HG03060 (cell line): ENCODE results near the gene RIBC1.
"Not testable (repeated sequence)": the region's sequence is repeated elsewhere in the genome, so short reads cannot be mapped to it uniquely, and the experiment has no call there.

ENCODE experiments used
- ATAC-seq: cut with Tn5 transposase; IDR thresholded peaks from one replicate; pipeline ENCODE4 v1.9.1; 2021; ENCODE audit warnings: low read depth, moderate number of reproducible peaks; ENCODE audit not compliant: unreplicated experiment

RIBC1 gene

DNA sequence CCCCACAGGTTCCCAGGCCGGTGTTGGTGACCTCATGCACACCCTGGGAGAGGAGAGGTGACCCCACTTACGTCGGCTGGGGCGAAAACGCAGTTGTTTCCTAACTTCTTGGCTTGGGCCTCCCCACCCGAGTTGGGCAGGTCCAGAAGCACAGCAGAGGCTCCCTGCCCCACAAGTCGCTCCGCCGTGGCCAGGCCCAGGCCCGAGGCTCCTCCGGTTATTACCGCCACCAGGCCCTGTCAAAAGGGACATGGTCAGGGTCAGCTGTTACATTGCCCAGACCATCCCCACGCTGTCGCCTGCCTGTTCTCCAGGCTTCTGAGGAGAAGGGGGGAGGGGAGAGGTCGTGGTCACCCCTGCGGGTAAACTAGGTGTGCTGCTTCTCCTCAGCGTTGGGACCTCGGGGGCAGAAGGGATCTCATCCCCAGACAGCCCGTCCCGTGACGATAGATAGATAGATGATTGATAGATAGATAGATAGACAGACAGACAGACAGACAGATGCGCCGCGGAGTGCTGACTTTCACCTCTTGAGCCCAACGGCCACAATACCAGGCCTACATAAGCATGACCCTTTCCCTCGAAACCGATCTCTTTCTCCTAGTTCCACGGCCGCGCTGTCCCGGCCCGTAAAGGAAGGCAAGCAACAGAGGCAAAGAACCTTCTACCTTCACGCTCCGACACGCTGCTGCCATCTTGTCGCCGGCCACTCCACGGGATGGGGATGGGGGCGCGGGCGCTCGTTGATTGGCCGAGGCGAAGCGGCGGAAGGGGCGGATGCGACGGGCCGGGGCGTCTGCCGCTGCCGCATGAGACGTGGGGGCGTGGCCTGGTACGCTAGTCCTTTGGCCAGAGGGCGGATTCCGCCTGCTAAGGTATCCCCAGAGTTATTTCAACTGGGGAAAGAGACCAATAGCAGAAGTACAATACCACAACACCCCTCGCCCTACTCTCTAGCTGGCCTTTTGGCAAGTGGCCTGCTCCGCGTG is 11.3 kb downstream of the RIBC1 start, which contains the start of gene HSD17B10:
HSD17B10 (minus strand) TSS at position 720 of the 989 bp plus-strand sequence; CDS start at position 695, 25 bp downstream.
- ATAC-seq: peak; percentile 68

DNA sequence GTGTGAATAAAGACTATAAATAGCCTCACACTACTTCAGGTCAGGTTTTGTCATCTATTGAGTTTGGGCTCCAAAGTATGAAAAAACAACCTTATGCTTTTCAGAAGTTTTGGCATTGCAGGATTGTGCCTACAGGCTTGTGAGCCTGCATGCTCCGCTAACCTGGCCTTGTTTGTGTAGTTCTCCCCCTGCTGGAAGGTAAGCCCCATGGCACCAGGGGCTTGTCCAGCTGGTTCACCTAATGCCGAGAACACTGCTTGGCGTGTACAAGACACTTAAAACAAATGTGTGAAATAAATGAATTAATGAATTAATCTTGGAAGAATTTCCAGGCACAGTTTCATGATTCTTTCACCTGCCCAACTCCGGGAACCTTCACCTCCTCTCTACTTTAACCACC is 13.3 kb downstream of the RIBC1 start:
- no peak for ATAC-seq

DNA sequence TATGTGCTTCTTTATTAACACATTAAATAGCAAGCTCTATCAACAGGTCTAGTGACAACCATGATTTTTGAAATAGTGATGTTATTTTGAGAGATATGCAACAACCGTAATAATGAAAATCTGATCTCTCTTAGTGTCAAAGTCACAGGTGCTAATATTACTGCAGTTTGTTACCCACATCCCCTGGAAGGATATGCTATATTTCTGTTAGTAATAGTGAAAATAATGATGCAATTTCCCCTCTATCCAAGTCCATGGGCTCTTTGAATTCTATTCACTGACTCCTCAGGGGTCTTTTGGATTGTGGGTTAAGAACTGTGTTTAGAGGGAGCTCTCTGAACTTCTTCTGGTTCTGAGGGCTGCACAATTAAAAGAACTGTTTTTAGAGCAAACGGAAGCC is 14.5 kb downstream of the RIBC1 start:
- ATAC-seq: no peak

DNA sequence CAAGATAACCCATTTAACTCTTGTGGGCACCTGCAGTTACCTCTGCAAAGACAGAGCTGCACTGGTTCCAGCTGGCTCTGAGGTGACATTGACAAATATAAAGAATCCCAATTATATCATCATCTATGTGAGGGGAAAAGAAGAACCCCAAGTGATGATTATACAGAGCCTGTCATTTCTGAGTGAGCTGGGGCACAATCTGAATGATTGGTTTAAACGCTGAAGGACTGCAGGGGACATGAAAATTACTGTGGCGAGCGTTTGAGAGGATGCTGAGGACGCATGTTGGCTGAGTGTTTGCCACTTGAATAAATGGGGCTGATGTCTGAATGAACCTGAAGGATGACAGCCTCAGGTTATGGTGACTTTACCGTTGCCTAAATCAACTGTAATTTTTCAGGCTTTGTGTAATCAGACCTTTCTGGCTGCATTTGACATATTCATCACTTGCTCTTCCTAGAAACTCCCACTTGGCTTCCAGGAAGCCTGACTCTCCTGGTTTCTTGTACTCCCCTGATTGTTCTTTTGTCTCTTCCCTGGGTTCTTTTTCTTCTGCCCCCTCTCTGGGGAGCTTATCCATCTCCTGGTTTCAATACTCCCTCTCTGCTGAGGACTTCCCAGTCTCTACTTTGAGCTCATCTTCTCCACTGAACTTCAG is 15.6 kb downstream of the RIBC1 start:
- no peak for ATAC-seq

DNA sequence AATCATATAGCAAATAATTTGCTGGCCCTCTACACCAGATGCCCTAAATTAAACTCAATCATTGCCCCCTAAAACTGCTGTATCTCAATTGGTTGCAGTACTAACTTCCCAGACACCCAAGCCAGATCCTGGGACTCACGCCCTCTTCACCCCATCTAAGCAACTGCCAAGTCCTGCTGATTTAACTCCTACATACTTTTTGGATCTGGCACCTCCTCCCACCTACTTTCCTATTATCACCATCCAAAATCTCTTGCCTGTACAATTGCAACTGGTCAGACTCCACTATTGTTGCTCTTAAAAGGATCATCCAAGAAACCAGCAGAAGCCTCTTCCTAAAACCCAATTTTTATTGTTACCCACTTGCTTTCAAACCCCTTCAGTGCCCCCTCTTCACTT is 16.2 kb downstream of the RIBC1 start:
- no peak for ATAC-seq

DNA sequence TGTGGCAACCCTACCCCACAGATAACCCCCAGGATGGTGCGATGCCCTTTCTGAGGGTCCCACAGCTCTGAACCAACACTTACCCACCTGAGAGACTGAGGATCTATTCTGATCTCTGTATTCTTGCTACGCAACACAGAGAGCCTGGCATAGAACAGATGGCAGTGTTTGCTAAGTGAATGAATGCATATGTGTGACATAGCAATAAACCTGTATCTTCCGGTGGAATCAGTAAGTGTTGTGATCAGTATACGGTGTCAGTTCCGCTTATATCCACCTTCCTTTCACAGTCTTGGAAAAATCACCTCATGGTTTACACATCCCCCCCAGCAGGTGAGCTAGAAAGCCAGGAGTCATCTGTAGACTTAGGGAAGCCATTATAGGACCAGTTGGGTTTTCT is 17.4 kb downstream of the RIBC1 start:
- no peak for ATAC-seq

DNA sequence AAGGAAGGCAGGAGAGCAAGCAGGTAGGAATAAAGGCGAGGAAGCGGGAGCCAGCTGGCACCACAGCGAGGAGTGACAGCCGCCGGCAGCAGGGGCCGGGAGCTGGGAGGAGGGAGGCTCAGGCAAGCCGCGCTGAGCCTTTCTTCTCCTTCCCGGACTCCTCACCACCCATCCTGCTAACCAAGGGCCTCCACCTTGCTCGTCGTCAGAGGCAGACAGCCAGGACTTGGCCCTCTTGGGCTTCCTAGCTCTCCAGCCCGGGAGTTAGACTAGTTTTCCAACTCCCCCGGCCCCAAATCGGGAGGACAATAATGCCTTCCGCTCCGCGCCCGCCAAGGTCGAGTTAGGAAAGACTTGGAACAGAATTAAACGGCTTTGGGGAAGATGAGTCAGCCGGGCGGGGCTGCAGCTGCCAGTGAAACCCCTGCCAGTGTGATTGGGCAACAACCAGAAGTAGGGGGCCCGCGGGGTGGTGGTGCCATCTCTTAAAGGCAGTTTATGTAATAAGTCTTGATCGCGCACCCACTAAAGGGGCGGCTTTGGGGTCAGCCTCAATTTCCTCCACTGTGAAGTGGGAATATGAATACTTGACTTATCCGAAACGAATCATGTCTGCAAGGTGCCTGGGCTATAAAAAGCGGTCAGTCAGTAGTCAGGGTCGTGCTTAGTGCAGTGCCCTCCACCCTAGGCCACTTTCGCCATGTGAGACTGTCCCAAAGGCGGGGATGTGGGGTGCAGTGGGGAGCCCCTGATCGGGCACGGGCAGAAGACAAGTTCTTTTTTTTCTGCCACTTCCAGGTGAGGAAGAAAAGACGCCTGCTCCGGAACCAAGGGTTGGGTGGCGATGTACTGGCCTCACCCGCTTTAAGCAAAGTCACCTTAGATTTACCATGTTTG is 18.2 kb downstream of the RIBC1 start:
- ATAC-seq: no peak

DNA sequence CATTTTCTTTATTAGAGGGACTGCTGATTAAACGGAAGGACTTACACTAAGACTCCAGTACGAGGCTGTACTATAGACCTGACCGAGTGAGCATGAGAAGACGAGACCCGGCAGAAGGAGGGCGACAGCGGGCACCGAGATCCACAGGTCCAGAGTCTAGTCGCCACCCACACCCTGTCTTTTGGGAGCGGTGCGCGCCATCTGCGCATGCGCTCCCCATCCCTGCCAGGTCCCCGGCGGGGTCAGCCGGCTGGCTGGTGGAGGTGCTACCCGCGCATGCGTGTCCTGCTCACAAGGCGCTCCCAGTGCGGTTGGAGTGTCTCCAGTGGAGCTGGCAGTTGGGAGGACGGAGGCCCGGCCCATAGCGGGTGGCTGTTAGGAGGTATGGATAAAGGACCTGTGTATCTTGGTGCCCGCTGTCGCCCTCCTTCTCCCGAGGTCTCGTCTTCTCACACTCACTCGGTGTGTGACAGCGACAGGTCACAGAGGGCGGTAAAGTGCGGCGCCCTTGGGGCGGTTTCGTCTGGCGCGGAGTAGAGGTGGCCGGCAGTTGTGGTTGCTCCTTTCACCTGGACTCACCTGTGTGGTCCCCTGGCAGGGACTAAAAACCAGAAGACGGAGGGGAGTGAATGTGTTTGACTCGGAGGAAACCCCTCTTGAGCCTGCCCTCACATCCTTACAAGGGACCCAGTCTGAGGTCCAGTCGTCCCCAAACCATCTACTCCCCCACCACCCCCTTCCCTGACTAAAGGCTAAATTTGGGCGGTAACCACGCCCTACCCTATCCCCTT is 19.1 kb downstream of the RIBC1 start:
- ATAC-seq: peak; percentile 33

DNA sequence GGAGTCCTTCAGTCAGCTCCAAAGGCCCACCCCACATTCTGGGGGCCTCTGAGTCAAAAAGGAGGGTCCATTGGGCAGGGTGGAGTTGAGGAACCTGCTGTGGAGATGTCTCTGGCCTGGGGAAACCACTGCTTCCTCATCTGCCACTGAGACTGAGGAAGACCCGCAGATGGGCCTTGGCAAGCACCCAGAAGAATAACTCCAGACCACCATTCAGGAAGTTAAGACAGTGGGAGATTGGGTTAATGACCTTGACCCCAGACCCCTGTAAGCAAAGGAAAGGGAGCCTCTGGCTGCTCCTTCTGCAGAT is 19.6 kb downstream of the RIBC1 start:
- no peak for ATAC-seq

DNA sequence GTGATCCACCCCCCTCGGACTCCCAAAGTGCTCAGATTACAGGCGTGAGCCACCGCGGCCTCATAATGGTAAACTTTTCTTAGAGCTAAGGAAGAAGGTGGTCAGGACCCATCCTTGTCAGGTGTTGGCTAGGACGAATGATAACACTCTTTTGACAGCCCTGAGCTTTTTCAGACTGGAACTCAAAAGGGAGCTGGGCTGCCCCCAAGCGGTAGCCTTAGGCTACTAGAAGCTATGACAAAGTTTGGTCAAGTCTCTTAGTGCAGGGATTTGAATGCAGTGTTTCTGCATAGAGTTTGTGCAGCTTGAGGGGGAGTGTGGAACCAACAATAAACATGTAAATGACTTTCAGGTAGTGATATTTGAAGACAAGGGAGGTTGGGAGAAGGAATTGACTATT is 23.3 kb downstream of the RIBC1 start:
- ATAC-seq: no peak

DNA sequence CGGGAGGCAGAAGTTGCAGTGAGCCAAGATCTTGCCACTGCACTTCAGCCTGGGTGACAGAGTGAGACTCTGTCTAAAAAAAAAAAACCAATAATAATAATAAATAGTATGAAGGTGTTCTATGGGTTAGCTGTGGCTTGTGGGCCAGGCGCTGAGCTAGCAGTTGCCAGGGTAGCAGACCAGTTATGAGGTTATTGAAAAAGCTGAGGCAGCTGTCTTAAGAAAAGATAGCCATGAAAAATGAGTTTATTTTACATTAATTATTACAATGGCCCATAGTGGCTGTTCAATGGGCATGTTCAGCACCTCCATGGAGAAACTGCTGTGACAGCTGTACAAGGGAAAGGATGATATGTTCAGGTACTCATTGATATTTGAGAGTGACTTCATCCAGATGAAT is 24.8 kb downstream of the RIBC1 start:
- no peak for ATAC-seq

DNA sequence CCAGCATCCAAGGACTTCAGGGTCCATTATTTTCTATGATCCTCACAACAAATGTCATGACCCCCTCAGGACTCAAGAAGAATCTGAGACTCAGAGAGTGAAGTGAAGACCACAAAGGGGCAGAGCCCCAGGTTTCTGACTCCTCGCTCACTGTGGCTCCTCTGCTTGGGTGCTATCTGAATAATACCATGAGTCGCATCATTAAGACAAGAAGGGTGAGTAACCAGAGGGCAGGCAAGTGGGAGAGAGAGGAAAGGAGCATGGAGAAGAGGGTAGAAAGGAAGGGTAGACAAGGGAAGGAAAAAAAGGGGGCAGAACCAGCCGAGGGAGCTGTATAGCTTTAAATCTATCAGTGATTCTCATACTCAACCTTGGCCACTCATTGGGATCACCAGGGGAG is 27.0 kb downstream of the RIBC1 start:
- no peak for ATAC-seq

DNA sequence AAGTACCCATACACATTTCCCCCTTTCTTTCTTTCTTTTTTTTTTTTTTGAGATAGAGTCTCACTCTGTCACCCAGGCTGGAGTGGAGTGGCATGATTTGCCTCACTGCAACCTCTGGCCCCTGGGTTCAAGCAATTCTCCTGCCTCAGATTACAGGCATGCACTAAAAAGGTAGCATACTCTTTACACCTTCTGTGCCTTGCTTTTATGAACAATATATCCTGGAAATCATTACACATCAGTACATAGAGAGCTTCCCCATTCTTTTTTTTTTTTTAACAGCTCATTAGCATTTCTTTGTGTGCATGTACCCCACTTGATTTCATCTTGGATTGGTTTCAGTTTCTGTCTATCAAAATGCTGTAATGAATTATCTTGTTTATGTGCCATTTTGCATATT is 30.1 kb downstream of the RIBC1 start:
- no peak for ATAC-seq

DNA sequence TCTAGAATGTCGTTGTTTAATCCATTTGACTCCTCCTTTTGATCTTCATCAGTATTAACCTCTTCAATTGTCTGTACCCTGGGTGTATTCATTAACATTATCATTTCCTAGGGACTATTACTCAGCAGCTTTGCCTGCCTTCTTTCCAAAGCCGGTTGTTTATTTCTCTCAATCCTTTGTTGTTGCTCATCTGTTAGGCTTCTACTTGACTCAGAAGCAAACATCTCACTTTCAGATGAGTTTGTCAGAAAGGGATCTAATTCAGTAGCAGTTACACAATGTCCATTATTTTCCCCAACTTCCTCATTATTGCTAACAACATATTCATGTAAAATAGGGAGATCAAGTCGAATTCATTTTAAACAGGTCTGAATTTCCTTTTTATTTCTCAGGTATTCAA is 33.6 kb downstream of the RIBC1 start:
- ATAC-seq: no peak

DNA sequence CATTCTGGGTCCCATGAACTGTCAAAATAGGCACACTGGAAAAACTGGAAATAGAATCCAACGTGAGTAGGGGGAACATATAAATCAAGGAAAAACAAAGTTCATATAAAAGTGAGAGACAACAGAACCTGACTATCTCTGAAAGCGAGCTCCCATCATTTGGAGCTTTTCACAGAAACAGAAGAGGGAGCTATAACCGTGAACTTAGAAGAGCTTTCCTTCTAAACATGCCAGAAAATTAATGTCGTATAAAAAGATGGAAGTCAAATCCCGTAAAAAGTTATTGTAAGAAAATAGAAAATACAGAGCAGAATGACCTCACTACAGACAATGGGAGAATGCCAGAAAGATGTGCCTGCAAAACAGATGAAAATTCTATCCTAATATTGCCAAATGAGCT is 35.4 kb downstream of the RIBC1 start:
- no peak for ATAC-seq

DNA sequence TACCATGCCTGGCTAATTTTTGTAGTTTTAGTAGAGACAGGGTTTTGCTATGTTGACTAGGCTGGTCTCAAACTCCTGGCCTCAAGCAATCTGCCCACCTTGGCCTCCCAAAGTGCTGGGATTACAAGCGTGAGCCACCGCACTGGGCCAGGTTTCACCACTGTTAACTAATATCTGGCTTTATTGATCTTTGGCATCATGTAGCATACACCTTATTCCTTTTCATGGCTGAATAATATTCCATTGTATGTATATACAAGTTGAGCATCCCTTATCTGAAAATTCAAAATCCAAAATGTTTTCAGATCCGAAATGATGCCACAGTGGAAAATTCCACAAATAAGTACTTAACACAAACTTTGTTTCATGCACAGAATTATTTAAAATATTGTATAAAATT is 46.0 kb downstream of the RIBC1 start:
- not testable (repeated sequence) for ATAC-seq

DNA sequence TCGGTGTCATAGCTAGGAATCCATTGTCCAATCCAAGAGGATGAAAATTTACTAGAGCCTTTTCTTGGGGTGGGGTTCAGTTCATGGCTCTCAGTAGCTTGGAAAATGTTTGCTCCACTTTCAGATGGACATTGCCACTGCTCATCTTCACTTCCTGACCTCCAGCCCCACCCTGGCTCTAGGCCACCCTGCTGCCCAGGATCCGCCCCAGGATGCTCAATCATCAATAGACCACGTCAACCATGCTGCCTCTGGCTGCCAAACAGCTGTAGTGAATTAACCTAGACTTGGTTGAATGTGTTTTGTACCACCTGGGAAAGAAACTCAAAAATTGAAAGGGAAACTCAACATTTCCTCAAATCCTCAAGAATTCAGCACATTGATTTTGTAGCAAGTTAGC is 48.7 kb downstream of the RIBC1 start:
- no peak for ATAC-seq

DNA sequence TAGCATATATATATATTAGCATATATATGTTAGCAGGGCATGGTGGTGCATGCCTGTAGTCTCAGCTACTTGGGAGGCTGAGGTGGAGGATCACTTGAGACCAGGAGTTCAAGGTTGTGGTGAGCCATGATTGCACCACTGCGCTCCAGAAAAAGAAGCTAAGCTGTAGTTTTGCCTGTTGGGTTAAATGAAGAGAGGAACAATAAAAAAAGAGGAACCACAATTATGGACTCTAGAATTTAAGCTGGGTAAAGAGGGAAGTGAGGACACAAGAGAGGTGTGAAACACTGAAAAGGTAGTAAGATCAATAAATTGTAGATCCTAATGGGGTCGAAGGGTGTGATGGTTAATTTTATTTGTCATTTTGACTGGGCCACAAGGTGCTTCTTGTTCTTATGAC is 52.0 kb downstream of the RIBC1 start:
- ATAC-seq: no peak

DNA sequence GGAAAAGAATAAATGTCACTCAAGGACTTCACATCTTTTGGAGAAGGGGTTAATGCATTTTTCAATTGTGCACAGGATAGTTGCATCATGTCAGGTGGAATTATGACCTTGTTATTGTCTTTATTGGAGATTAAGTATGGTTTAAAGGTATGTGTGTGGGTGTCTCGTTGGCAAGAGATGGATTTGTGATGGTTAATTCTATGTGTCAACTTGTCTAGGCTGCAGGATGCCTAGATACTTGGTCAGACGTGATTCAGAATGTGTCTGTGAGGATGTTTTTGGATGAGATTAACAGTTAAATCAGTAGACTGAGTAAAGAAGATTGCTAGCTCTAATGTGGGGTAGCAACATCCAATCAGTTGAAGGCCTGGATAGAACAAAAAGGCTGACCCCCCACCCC is 53.7 kb downstream of the RIBC1 start:
- ATAC-seq: no peak

DNA sequence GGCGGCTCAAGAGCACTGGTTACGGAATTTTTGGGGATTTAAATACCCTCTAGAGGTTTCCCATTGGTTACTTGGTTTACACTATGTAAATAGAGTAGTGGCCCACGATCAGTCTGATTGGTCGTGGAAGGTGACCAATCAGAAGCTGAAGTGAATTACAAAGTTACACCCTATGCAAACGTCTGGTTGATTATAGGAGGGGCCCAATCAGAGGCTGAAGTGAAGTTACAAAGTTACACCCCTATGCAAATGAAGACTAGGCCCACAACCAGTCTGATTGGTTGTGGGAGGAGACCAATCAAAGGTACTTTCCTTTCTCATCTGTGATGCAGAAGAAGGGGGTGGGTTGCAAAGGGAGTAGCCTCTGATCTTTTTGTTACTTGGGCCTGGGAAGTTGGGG is 56.6 kb downstream of the RIBC1 start:
- ATAC-seq: no peak
